HG03457 (cell line): Measurements from ENCODE around the gene DNAJC18.
A peak's percentile ranks its signal among the peaks of the same experiment; 100 is the strongest.
"Not testable (repeated sequence)": the region's sequence is repeated elsewhere in the genome, so short reads cannot be mapped to it uniquely, and the experiment has no call there.

ENCODE experiments used
- ATAC-seq: cut with Tn5 transposase; IDR thresholded peaks from one replicate; pipeline ENCODE4 v1.9.1; 2021; ENCODE audit warnings: moderate number of reproducible peaks; ENCODE audit not compliant: unreplicated experiment

DNAJC18 gene

GRCh38 chr5:139461698-139462097 lies 22.4 kb upstream of the DNAJC18 start:
- ATAC-seq = no peak

GRCh38 chr5:139461176-139461575 lies 21.9 kb upstream of the DNAJC18 start:
- no peak for ATAC-seq

- ATAC-seq = no peak
These were observed 21.1 kb upstream of the DNAJC18 start for GRCh38 chr5:139460455-139460854.

GRCh38 chr5:139459451-139459934 lies 20.2 kb upstream of the DNAJC18 start:
- no peak for ATAC-seq

- ATAC-seq = peak; percentile 47
These were observed 19.5 kb upstream of the DNAJC18 start for GRCh38 chr5:139458580-139459407.

- no peak for ATAC-seq
These were observed 18.5 kb upstream of the DNAJC18 start for GRCh38 chr5:139457653-139458306.

GRCh38 chr5:139457241-139457640 lies 17.9 kb upstream of the DNAJC18 start:
- no peak for ATAC-seq

- ATAC-seq = no peak
These were observed 17.5 kb upstream of the DNAJC18 start for GRCh38 chr5:139456776-139457175.

GRCh38 chr5:139454568-139455290 lies 15.4 kb upstream of the DNAJC18 start:
- ATAC-seq = no peak

- ATAC-seq = no peak
These were observed 14.6 kb upstream of the DNAJC18 start for GRCh38 chr5:139453683-139454567.

GRCh38 chr5:139451878-139452660 lies 12.7 kb upstream of the DNAJC18 start:
- no peak for ATAC-seq

GRCh38 chr5:139451176-139451575 lies 11.9 kb upstream of the DNAJC18 start:
- ATAC-seq = no peak

- ATAC-seq = no peak
These were observed 7.8 kb upstream of the DNAJC18 start for GRCh38 chr5:139446956-139447779.

GRCh38 chr5:139445325-139446170 lies 6.2 kb upstream of the DNAJC18 start:
- ATAC-seq = no peak

- no peak for ATAC-seq
These were observed 4.6 kb upstream of the DNAJC18 start for GRCh38 chr5:139443831-139444453.

GRCh38 chr5:139440416-139440815 lies 1.1 kb upstream of the DNAJC18 start:
- ATAC-seq = not testable (repeated sequence)

GRCh38 chr5:139438707-139439012 lies 665 bp downstream of the DNAJC18 start:
- ATAC-seq = no peak

- ATAC-seq = no peak
These were observed 3.6 kb downstream of the DNAJC18 start for GRCh38 chr5:139435676-139436075.
